WTC11 (cell line): ENCODE results near the gene UBP1.

Source experiments
- CREM ChIP-seq: sonication (generic); formaldehyde crosslinking; IDR thresholded peaks from 2 replicates; pipeline ENCODE4 v1.8.1; 2022; ENCODE audit warnings: mild to moderate bottlenecking, missing genetic modification reagents, moderate library complexity
- CTCF ChIP-seq: fragments of 200-600 bp; IDR thresholded peaks from 2 replicates; pipeline ENCODE4 v1.8.0; 2022; ENCODE audit warnings: antibody characterized with exemption
- E2F5 ChIP-seq: sonication (generic); formaldehyde crosslinking; IDR thresholded peaks from 2 replicates; pipeline ENCODE4 v1.8.1; 2022; ENCODE audit warnings: mild to moderate bottlenecking, moderate library complexity, missing genetic modification reagents
- ELF4 ChIP-seq: sonication (generic); formaldehyde crosslinking; IDR thresholded peaks from 2 replicates; pipeline ENCODE4 v1.8.1; 2022; ENCODE audit warnings: low read depth, mild to moderate bottlenecking, moderate library complexity, missing genetic modification reagents
- ETV6 ChIP-seq: sonication (generic); formaldehyde crosslinking; IDR thresholded peaks from 2 replicates; pipeline ENCODE4 v1.8.1; 2022; ENCODE audit warnings: mild to moderate bottlenecking, missing genetic modification reagents
- HMGA2 ChIP-seq: fragments of 250-450 bp; sonication (Bioruptor Pico); IDR thresholded peaks from 2 replicates; pipeline ENCODE4 v1.4.0; 2021; ENCODE audit warnings: mild to moderate bottlenecking, moderate library complexity
- HMGXB4 ChIP-seq: sonication (generic); formaldehyde crosslinking; IDR thresholded peaks from 2 replicates; pipeline ENCODE4 v1.8.1; 2023; ENCODE audit warnings: mild to moderate bottlenecking, moderate library complexity, missing genetic modification reagents
- SMAD3 ChIP-seq: sonication (generic); formaldehyde crosslinking; IDR thresholded peaks from 2 replicates; pipeline ENCODE4 v1.8.0; 2022; ENCODE audit warnings: missing genetic modification reagents, mild to moderate bottlenecking, borderline replicate concordance
- STAT6 ChIP-seq: sonication (generic); formaldehyde crosslinking; conservative IDR thresholded peaks from 2 replicates; pipeline ENCODE4 v1.8.1; 2023; ENCODE audit warnings: mild to moderate bottlenecking, low read depth, missing genetic modification reagents, moderate library complexity

- TF ChIP-seq CTCF (no peak), SMAD3 (CRISPR knock-in tag) (no peak), E2F5 (no peak), HMGA2 (CRISPR knock-in tag) (no peak), HMGXB4 (CRISPR knock-in tag) (no peak), CREM (CRISPR knock-in tag) (no peak), STAT6 (no peak), ELF4 (no peak), ETV6 (CRISPR knock-in tag) (no peak)
These were observed 81.9 kb downstream of the UBP1 start for GRCh38 chr3:33358172-33358781.
